HepG2 (cell line): ENCODE data around the gene ZFP90. TPM values are rescaled to one million over a fixed set of nuclear protein-coding genes. Genes with fewer than 3 reads are reported as not detected.

Experiments used
- DNMT1 ChIP-seq: sonication (generic); formaldehyde crosslinking; IDR thresholded peaks from 2 replicates; pipeline ENCODE4 v1.5.1; 2020; ENCODE audit warnings: mild to moderate bottlenecking, missing genetic modification reagents
- FLYWCH1 ChIP-seq: sonication (generic); formaldehyde crosslinking; IDR thresholded peaks from 2 replicates; pipeline ENCODE4 v1.8.1; 2023; ENCODE audit warnings: mild to moderate bottlenecking, missing genetic modification reagents
- FOXJ3 ChIP-seq: sonication (generic); formaldehyde crosslinking; IDR thresholded peaks from 2 replicates; pipeline ENCODE4 v1.4.0; 2020; ENCODE audit warnings: missing genetic modification reagents, mild to moderate bottlenecking, borderline replicate concordance
- GABPA ChIP-seq, 2 experiments: IDR thresholded peaks; 2 replicates each; pipeline ENCODE4 v1.6.1; 2011 to 2016; ENCODE audit warnings: low read depth in 2 of 2, low read length in 1 of 2, missing biosample characterization in 1 of 2, missing genetic modification characterization in 1 of 2
- HDAC1 ChIP-seq: sonication (generic); formaldehyde crosslinking; IDR thresholded peaks from 2 replicates; pipeline ENCODE4 v1.5.1; 2020; ENCODE audit warnings: mild to moderate bottlenecking, missing genetic modification reagents
- MED8 ChIP-seq: sonication (generic); formaldehyde crosslinking; IDR thresholded peaks from 2 replicates; pipeline ENCODE4 v1.8.1; 2023; ENCODE audit warnings: mild to moderate bottlenecking, missing genetic modification reagents; ENCODE audit not compliant: insufficient replicate concordance
- NR0B2 ChIP-seq: sonication (generic); formaldehyde crosslinking; IDR thresholded peaks from 2 replicates; pipeline ENCODE4 v1.4.0; 2020; ENCODE audit warnings: mild to moderate bottlenecking, missing genetic modification reagents
- PAX8 ChIP-seq: sonication (generic); formaldehyde crosslinking; IDR thresholded peaks from 2 replicates; pipeline ENCODE4 v1.8.0; 2022; ENCODE audit warnings: mild to moderate bottlenecking, missing genetic modification reagents, borderline replicate concordance
- POGZ ChIP-seq: sonication (generic); formaldehyde crosslinking; IDR thresholded peaks from 2 replicates; pipeline ENCODE4 v1.4.0; 2020; ENCODE audit warnings: mild to moderate bottlenecking, missing genetic modification reagents
- RARA ChIP-seq: IDR thresholded peaks from 2 replicates; pipeline ENCODE4 v1.6.1; 2016; ENCODE audit warnings: missing genetic modification reagents, missing compliant biosample characterization
- TOE1 ChIP-seq: sonication (generic); formaldehyde crosslinking; IDR thresholded peaks from 2 replicates; pipeline ENCODE4 v1.4.0; 2020; ENCODE audit warnings: mild to moderate bottlenecking, missing genetic modification reagents
- TP53 ChIP-seq: sonication (generic); formaldehyde crosslinking; conservative IDR thresholded peaks from 2 replicates; pipeline ENCODE4 v1.4.0; 2020; ENCODE audit warnings: missing genetic modification reagents
- TSC22D2 ChIP-seq: sonication (generic); formaldehyde crosslinking; IDR thresholded peaks from 2 replicates; pipeline ENCODE4 v1.5.1; 2020; ENCODE audit warnings: missing genetic modification reagents, mild to moderate bottlenecking, borderline replicate concordance
- ZFP62 ChIP-seq: sonication (generic); formaldehyde crosslinking; IDR thresholded peaks from 2 replicates; pipeline ENCODE4 v1.4.0; 2020; ENCODE audit warnings: missing genetic modification reagents
- ZNF256 ChIP-seq: sonication (generic); formaldehyde crosslinking; conservative IDR thresholded peaks from 2 replicates; pipeline ENCODE4 v1.4.0; 2020; ENCODE audit warnings: missing genetic modification reagents
- ZNF276 ChIP-seq: sonication (generic); formaldehyde crosslinking; IDR thresholded peaks from 2 replicates; pipeline ENCODE4 v1.4.0; 2020; ENCODE audit warnings: mild to moderate bottlenecking, low read depth, missing genetic modification reagents
- ZNF552 ChIP-seq: sonication (generic); formaldehyde crosslinking; IDR thresholded peaks from 2 replicates; pipeline ENCODE4 v1.9.0; 2022; ENCODE audit warnings: missing genetic modification reagents, mild to moderate bottlenecking, borderline replicate concordance
- ZNF574 ChIP-seq: sonication (generic); formaldehyde crosslinking; IDR thresholded peaks from 2 replicates; pipeline ENCODE4 v1.4.0; 2020; ENCODE audit warnings: missing genetic modification reagents
- ZNF619 ChIP-seq: sonication (generic); formaldehyde crosslinking; IDR thresholded peaks from 2 replicates; pipeline ENCODE4 v1.4.0; 2020; ENCODE audit warnings: mild to moderate bottlenecking, missing genetic modification reagents
- ZNF740 ChIP-seq: sonication (generic); formaldehyde crosslinking; IDR thresholded peaks from 2 replicates; pipeline ENCODE4 v1.4.0; 2020; ENCODE audit warnings: missing genetic modification reagents
- ZNF773 ChIP-seq: sonication (generic); formaldehyde crosslinking; IDR thresholded peaks from 2 replicates; pipeline ENCODE4 v1.4.0; 2020; ENCODE audit warnings: missing genetic modification reagents, borderline replicate concordance
- ZNF777 ChIP-seq: sonication (generic); formaldehyde crosslinking; IDR thresholded peaks from 2 replicates; pipeline ENCODE4 v1.4.0; 2020; ENCODE audit warnings: missing genetic modification reagents
- ZNF800 ChIP-seq: sonication (generic); formaldehyde crosslinking; IDR thresholded peaks from 2 replicates; pipeline ENCODE4 v1.4.0; 2020; ENCODE audit warnings: missing genetic modification reagents
- ZSCAN31 ChIP-seq: sonication (generic); formaldehyde crosslinking; IDR thresholded peaks from 2 replicates; pipeline ENCODE4 v1.5.0; 2020; ENCODE audit warnings: low read depth, mild to moderate bottlenecking, missing genetic modification reagents
- polyA plus RNA-seq, 8 experiments: library from polyadenylated mRNA; depleted of rRNA in 3 of 8; stranded (reverse) in 7 of 8; unstranded in 1 of 8; fragments of >200 nt; fragmentation: Illumina TruSeq in 4 of 8; extraction: Trizol in 4 of 8; gene quantifications; 2 replicates each; pipeline versions ENCODE4 v1.2.1 to v1.2.3, GENCODE V29; 2011 to 2016; ENCODE audit warnings: low read depth in 4 of 8, missing spikeins in 1 of 8, mixed read lengths in 1 of 8; ENCODE audit not compliant: insufficient read depth in 1 of 8
- total RNA-seq, 5 experiments: library from RNA; depleted of rRNA; stranded (reverse); fragments of >200 nt; fragmentation: Illumina TruSeq; extraction: Trizol; gene quantifications; 2 replicates each; pipeline ENCODE4 v1.2.3, GENCODE V29; 2016; ENCODE audit warnings: low read depth in 1 of 5

ZFP90 gene
- total and polyA plus RNA-seq, 2 of the 13 experiments (the other 11 are each of a cell fraction or from before 2014, with no cell fraction given), result 17.6 to 18.9 TPM

- TF ChIP-seq PAX8 (no peak), ZNF800 (no peak), ZNF619 (no peak), FOXJ3 (CRISPR knock-in tag) (no peak), TSC22D2 (CRISPR knock-in tag) (no peak), TOE1 (CRISPR knock-in tag) (no peak), RARA (0 out of 2 replicates have a peak, but pooled peaks have one; percentile 10), NR0B2 (no peak), ZNF574 (no peak), GABPA (IDR thresholded peaks at IDR 0.05; ENCODE audit: low read depth, low read length) (no peak), GABPA (CRISPR knock-in tag; IDR thresholded peaks at IDR 0.05; ENCODE audit: low read depth) (no peak), FLYWCH1 (CRISPR knock-in tag) (no peak), ZNF552 (no peak), ZNF773 (no peak), TP53 (CRISPR knock-in tag) (no peak), ZNF740 (CRISPR knock-in tag) (no peak), ZNF276 (CRISPR knock-in tag) (no peak), ZSCAN31 (no peak), ZNF777 (CRISPR knock-in tag) (no peak), DNMT1 (CRISPR knock-in tag) (no peak), MED8 (CRISPR knock-in tag) (no peak), HDAC1 (CRISPR knock-in tag) (no peak), ZNF256 (CRISPR knock-in tag) (no peak), POGZ (no peak), ZFP62 (CRISPR knock-in tag) (no peak)
These were observed 12.8 kb upstream of the ZFP90 start (continued) for GRCh38 chr16:68526143-68526781.
